ENCODE results near the gene IGFL4.

The IGFL4 gene

DNA sequence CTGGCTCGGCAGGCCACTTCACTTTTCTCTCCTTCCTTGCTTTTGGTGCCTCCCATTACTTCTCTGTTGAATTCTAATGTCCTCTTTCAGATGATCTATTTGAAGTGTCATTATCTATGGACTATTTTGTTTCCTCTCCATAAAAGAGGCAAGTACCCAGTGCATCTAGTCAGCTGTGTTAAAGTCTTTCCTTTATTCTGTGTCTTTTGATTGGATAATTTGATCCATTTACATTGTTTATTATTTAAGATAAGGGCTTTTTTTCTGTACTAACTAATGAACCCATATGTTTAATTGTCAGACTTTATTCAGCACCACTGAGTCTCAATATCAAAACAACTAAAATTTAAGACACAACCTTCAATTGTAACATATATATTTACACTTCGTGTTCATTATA lies 47.3 kb upstream of the IGFL4 start:
- ATAC-seq (ENCODE audit: insufficient read depth, low read depth) (no peak), DNase-seq (no peak)
- no peaks in the 10 kb centered on the region for H4K20me1 ChIP-seq (ENCODE audit: insufficient read depth, low read length)
- no peaks in the 10 kb centered on the region for H3K4me1 ChIP-seq (ENCODE audit: insufficient read depth, low read length)
- H3K4me2 ChIP-seq (ENCODE audit: insufficient read depth, low read length), result no peak overlapping the region
- H2AFZ ChIP-seq (ENCODE audit: low read depth, low read length), result no peak overlapping the region
- TF ChIP-seq EZH2 (IDR thresholded peaks at IDR 0.05; ENCODE audit: borderline replicate concordance, low read depth, low read length, severe bottlenecking), result no peak
- TF ChIP-seq, protein P1, sequence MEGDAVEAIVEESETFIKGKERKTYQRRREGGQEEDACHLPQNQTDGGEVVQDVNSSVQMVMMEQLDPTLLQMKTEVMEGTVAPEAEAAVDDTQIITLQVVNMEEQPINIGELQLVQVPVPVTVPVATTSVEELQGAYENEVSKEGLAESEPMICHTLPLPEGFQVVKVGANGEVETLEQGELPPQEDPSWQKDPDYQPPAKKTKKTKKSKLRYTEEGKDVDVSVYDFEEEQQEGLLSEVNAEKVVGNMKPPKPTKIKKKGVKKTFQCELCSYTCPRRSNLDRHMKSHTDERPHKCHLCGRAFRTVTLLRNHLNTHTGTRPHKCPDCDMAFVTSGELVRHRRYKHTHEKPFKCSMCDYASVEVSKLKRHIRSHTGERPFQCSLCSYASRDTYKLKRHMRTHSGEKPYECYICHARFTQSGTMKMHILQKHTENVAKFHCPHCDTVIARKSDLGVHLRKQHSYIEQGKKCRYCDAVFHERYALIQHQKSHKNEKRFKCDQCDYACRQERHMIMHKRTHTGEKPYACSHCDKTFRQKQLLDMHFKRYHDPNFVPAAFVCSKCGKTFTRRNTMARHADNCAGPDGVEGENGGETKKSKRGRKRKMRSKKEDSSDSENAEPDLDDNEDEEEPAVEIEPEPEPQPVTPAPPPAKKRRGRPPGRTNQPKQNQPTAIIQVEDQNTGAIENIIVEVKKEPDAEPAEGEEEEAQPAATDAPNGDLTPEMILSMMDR (IDR thresholded peaks at IDR 0.05; ENCODE audit: borderline replicate concordance, extremely low read depth, low read length, poor library complexity, severe bottlenecking), result no peak
- H3K9ac ChIP-seq (ENCODE audit: low read depth, low read length), result no peak overlapping the region
- no peaks in the 10 kb centered on the region for H3K79me2 ChIP-seq (ENCODE audit: insufficient read depth, low read length)
- H3K4me3 ChIP-seq (ENCODE audit: low read depth in 1 of 2, low read length in 2 of 2), result no peak overlapping the region
- H3K27ac ChIP-seq (ENCODE audit: low read length), result no peak overlapping the region
- peaks cover 9% of the 10 kb centered on the region for H3K27me3 ChIP-seq (ENCODE audit: insufficient read depth, low read length, poor library complexity)
- peaks cover 4% of the 10 kb centered on the region for H3K9me3 ChIP-seq (ENCODE audit: insufficient read depth, low read length, severe bottlenecking)
- no peaks in the 10 kb centered on the region for H3K36me3 ChIP-seq (ENCODE audit: insufficient read depth, low read length)

DNA sequence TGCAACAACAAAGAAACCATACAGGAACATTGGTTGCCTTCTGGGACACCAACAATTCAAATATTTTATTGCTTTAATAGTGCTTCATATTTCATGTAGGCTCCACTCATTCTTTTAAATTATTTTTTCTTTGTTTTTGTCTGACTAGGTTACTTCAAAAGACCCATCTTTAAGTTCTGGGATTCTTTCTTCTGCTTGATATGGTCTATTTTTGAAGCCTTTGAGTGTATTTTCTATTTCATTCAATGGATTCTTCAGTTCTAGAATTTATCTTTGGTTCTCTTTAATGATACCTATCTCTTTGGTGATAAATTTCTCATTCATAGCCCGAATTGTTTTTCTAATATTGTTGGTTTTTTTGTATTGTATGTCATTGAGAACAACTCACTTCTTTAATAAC lies 45.1 kb upstream of the IGFL4 start:
- no peaks in the 10 kb centered on the region for H3K36me3 ChIP-seq (ENCODE audit: insufficient read depth, low read length)

GRCh38 chr19:46082728-46083050 lies 41.9 kb upstream of the IGFL4 start:
- Histone ChIP-seq H4K20me1 (ENCODE audit: insufficient read depth, low read length) (no peaks in the 10 kb centered on the region), H3K9ac (ENCODE audit: low read depth, low read length) (no peak overlapping the region), H3K79me2 (ENCODE audit: insufficient read depth, low read length) (no peaks in the 10 kb centered on the region), H3K36me3 (ENCODE audit: insufficient read depth, low read length) (no peaks in the 10 kb centered on the region), H3K9me3 (ENCODE audit: insufficient read depth, low read length, severe bottlenecking) (peaks cover 4% of the 10 kb centered on the region), H2AFZ (ENCODE audit: low read depth, low read length) (no peak overlapping the region), H3K27me3 (ENCODE audit: insufficient read depth, low read length, poor library complexity) (no peaks in the 10 kb centered on the region), H3K27ac (ENCODE audit: low read length) (no peak overlapping the region), H3K4me2 (ENCODE audit: insufficient read depth, low read length) (no peak overlapping the region), H3K4me3 (ENCODE audit: low read depth in 1 of 2, low read length in 2 of 2) (no peak overlapping the region), H3K4me1 (ENCODE audit: insufficient read depth, low read length) (no peaks in the 10 kb centered on the region)
- ATAC-seq (ENCODE audit: insufficient read depth, low read depth) (no peak), DNase-seq (no peak)
- TF ChIP-seq, protein P1 (IDR thresholded peaks at IDR 0.05; ENCODE audit: borderline replicate concordance, extremely low read depth, low read length, poor library complexity, severe bottlenecking), result no peak
- no peak for TF ChIP-seq EZH2 (IDR thresholded peaks at IDR 0.05; ENCODE audit: borderline replicate concordance, low read depth, low read length, severe bottlenecking)

More for the DNA sequence above, 45.1 kb upstream of the IGFL4 start:
- TF ChIP-seq, protein P1 (IDR thresholded peaks at IDR 0.05; ENCODE audit: borderline replicate concordance, extremely low read depth, low read length, poor library complexity, severe bottlenecking), result no peak
- TF ChIP-seq EZH2 (IDR thresholded peaks at IDR 0.05; ENCODE audit: borderline replicate concordance, low read depth, low read length, severe bottlenecking), result no peak
- Histone ChIP-seq H3K27ac (ENCODE audit: low read length) (no peak overlapping the region), H3K4me2 (ENCODE audit: insufficient read depth, low read length) (no peak overlapping the region), H3K4me3 (ENCODE audit: low read depth in 1 of 2, low read length in 2 of 2) (no peak overlapping the region), H3K79me2 (ENCODE audit: insufficient read depth, low read length) (no peaks in the 10 kb centered on the region), H3K9ac (ENCODE audit: low read depth, low read length) (no peak overlapping the region), H4K20me1 (ENCODE audit: insufficient read depth, low read length) (no peaks in the 10 kb centered on the region), H2AFZ (ENCODE audit: low read depth, low read length) (no peak overlapping the region), H3K4me1 (ENCODE audit: insufficient read depth, low read length) (no peaks in the 10 kb centered on the region), H3K27me3 (ENCODE audit: insufficient read depth, low read length, poor library complexity) (peaks cover 8% of the 10 kb centered on the region), H3K9me3 (ENCODE audit: insufficient read depth, low read length, severe bottlenecking) (peaks cover 4% of the 10 kb centered on the region)
- ATAC-seq (ENCODE audit: insufficient read depth, low read depth), result no peak
- DNase-seq, result no peak

Data from DND-41 (cell line).